ENCODE results near the gene SDE2.
A peak's percentile ranks its signal among the peaks of the same experiment; 100 is the strongest.
"Not testable (repeated sequence)": the region's sequence is repeated elsewhere in the genome, so short reads cannot be mapped to it uniquely, and the experiment has no call there.

Gene SDE2

DNA sequence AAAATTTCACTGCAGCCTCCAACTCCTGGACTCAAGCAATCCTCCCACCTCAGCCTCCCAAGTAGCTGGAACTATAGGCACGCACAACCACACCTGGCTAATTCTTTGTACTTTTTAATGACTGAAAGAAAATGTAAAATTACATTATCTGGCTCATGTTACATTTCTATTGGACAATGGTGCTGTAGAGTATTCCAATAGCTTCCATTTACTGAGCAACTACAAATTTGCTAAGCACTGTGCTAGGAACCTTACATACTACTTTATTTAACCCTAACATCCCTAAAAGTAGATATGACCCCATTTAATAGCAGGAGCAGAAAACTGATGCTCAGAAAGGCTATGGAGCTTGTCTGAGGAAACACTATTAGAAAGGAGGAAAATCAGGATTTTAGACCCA is 19.7 kb downstream of the SDE2 start:
- Histone ChIP-seq H3K27ac (ENCODE audit: low read depth, low read length) (no peak overlapping the region), H3K36me3 (ENCODE audit: control insufficient read depth in 1 of 2, insufficient read depth in 2 of 2, low read length in 2 of 2) (peaks cover 17 to 45% of the 10 kb centered on the region in 2 donors), H3K27me3 (ENCODE audit: control insufficient read depth in 1 of 2, insufficient read depth in 2 of 2, low read length in 2 of 2) (no peaks in the 10 kb centered on the region), H3K9ac (ENCODE audit: low read depth in 1 of 2, low read length in 2 of 2) (no peak overlapping the region), H3K4me1 (ENCODE audit: control insufficient read depth in 1 of 2, insufficient read depth in 2 of 2, low read length in 2 of 2) (peaks cover 8 to 10% of the 10 kb centered on the region in 2 donors), H3K9me3 (ENCODE audit: control insufficient read depth in 1 of 2, low read length in 2 of 2) (no peaks in the 10 kb centered on the region), H3K4me3 (ENCODE audit: low read depth in 1 of 2, low read length in 2 of 2) (no peak overlapping the region)

DNA sequence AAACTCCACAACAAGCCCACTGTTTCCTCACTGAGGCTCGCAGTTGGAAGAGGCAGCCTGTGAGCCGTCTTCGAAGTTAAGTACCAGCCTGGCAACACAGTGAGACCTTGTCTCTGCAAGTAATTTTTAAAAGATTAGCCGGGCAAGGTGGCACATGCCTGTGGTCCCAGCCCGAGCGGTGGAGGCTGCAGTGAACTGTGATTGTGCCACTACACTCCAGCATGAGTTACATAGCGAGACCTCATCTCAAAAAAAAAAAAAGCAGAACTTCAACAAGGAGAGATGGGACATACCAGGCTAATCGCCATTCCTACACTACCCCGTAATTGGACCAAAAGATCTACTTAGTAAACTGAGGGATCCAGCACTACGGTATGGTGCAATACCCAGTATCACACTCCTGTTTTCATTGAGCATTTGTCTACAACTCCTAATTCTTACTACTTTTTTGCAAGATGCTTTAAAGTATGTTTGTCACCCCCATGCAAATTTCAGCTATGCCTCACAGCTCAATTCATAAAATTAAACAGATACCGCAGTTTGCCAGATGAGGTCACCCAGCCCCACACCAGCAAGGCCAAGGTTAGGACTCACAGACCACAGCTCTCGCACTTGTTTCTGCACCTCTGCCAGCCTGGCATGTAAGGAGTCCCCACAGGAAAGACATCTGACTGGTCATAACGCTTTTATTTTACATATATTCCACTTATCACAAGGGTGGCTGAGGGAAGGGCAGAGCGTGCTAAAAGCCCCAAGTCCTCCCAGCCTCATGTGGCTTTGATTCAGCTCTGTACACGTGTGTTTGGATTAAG is 21.0 kb downstream of the SDE2 start:
- Histone ChIP-seq H3K36me3 (ENCODE audit: control insufficient read depth in 1 of 2, insufficient read depth in 2 of 2, low read length in 2 of 2) (peaks cover 14 to 38% of the 10 kb centered on the region in 2 donors), H3K4me3 (ENCODE audit: low read depth in 1 of 2, low read length in 2 of 2) (no peak overlapping the region), H3K4me1 (ENCODE audit: control insufficient read depth in 1 of 2, insufficient read depth in 2 of 2, low read length in 2 of 2) (peaks cover 6 to 8% of the 10 kb centered on the region in 2 donors), H3K9ac (ENCODE audit: low read depth in 1 of 2, low read length in 2 of 2) (no peak overlapping the region), H3K27me3 (ENCODE audit: control insufficient read depth in 1 of 2, insufficient read depth in 2 of 2, low read length in 2 of 2) (no peaks in the 10 kb centered on the region), H3K27ac (ENCODE audit: low read depth, low read length) (no peak overlapping the region), H3K9me3 (ENCODE audit: control insufficient read depth in 1 of 2, low read length in 2 of 2) (no peaks in the 10 kb centered on the region)

- not testable (repeated sequence) for H3K27ac ChIP-seq (ENCODE audit: low read depth, low read length); H3K27me3 ChIP-seq (ENCODE audit: control insufficient read depth in 1 of 2, insufficient read depth in 2 of 2, low read length in 2 of 2); H3K4me3 ChIP-seq (ENCODE audit: low read depth in 1 of 2, low read length in 2 of 2); H3K9me3 ChIP-seq (ENCODE audit: control insufficient read depth in 1 of 2, low read length in 2 of 2); H3K9ac ChIP-seq (ENCODE audit: low read depth in 1 of 2, low read length in 2 of 2); H3K4me1 ChIP-seq (ENCODE audit: control insufficient read depth in 1 of 2, insufficient read depth in 2 of 2, low read length in 2 of 2)
- peaks cover 4 to 20% of the 10 kb centered on the region in 2 donors for H3K36me3 ChIP-seq (ENCODE audit: control insufficient read depth in 1 of 2, insufficient read depth in 2 of 2, low read length in 2 of 2)
These were observed 24.0 kb downstream of the SDE2 start for GRCh38 chr1:225975146-225975545.

GRCh38 chr1:225974454-225974853 is 24.7 kb downstream of the SDE2 start:
- no peaks in the 10 kb centered on the region for H3K9me3 ChIP-seq (ENCODE audit: control insufficient read depth in 1 of 2, low read length in 2 of 2)
- H3K36me3 ChIP-seq (ENCODE audit: control insufficient read depth in 1 of 2, insufficient read depth in 2 of 2, low read length in 2 of 2) = peaks cover 0 to 13% of the 10 kb centered on the region in 2 donors
- H3K27ac ChIP-seq (ENCODE audit: low read depth, low read length) = no peak overlapping the region
- H3K9ac ChIP-seq (ENCODE audit: low read depth in 1 of 2, low read length in 2 of 2) = no peak overlapping the region
- peaks cover 0 to 5% of the 10 kb centered on the region in 2 donors for H3K4me1 ChIP-seq (ENCODE audit: control insufficient read depth in 1 of 2, insufficient read depth in 2 of 2, low read length in 2 of 2)
- no peak overlapping the region for H3K4me3 ChIP-seq (ENCODE audit: low read depth in 1 of 2, low read length in 2 of 2)
- H3K27me3 ChIP-seq (ENCODE audit: control insufficient read depth in 1 of 2, insufficient read depth in 2 of 2, low read length in 2 of 2) = no peaks in the 10 kb centered on the region

- no peaks in the 10 kb centered on the region for H3K27me3 ChIP-seq (ENCODE audit: control insufficient read depth in 1 of 2, insufficient read depth in 2 of 2, low read length in 2 of 2)
These were observed 26.0 kb downstream of the SDE2 start for GRCh38 chr1:225973158-225973557.

DNA sequence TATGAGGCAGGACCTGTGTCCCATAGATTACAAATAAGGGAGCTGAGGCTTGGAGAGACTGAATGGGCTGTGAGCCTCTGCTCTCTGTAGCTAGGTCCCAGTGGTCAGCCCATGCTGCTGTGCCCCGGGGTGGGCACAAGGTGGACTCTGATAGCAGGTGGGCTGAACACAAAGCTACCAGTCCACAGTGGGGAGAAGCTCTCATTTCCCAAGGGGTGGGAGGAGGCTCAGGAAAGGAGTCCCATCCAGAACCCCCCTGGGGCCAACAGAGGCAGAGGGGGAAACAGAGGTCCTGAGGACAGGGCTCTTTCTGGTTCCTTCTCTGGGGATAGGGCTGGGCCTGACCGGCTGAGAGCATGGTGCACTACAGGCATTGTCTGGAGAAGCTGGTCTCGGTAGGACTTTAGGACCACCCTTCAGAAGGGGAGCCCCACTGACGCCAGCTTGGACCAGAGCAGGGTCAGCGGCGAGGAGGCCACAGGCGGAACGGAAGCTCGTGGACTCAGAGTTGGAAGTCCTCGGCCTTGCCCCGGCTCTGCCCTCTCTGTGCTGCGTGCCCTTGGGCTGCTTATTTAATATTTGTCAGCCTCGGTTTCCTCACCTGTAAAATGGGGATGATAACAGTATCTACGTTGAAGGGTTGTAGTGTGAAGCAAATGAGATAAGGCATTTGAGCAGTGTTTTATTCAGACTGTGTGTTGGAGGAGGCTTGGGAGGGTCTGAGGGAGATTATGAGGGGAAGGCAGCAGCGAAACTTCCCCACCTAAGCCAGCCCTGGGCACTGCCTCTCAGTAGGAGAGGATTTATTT is 26.6 kb downstream of the SDE2 start:
- H3K4me1 ChIP-seq (ENCODE audit: control insufficient read depth in 1 of 2, insufficient read depth in 2 of 2, low read length in 2 of 2) = peaks cover 0 to 4% of the 10 kb centered on the region in 2 donors
- no peaks in the 10 kb centered on the region for H3K27me3 ChIP-seq (ENCODE audit: control insufficient read depth in 1 of 2, insufficient read depth in 2 of 2, low read length in 2 of 2)
- no peak overlapping the region for H3K4me3 ChIP-seq (ENCODE audit: low read depth in 1 of 2, low read length in 2 of 2)
- H3K27ac ChIP-seq (ENCODE audit: low read depth, low read length) = no peak overlapping the region
- peaks cover 0 to 1% of the 10 kb centered on the region in 2 donors for H3K36me3 ChIP-seq (ENCODE audit: control insufficient read depth in 1 of 2, insufficient read depth in 2 of 2, low read length in 2 of 2)
- no peaks in the 10 kb centered on the region for H3K9me3 ChIP-seq (ENCODE audit: control insufficient read depth in 1 of 2, low read length in 2 of 2)
- peak overlapping the region in 1 of 2 donors; percentile 32 for H3K9ac ChIP-seq (ENCODE audit: low read depth in 1 of 2, low read length in 2 of 2)

More at GRCh38 chr1:225973158-225973557, 26.0 kb downstream of the SDE2 start:
- H3K27ac ChIP-seq (ENCODE audit: low read depth, low read length) = no peak overlapping the region
- H3K4me3 ChIP-seq (ENCODE audit: low read depth in 1 of 2, low read length in 2 of 2) = no peak overlapping the region
- peaks cover 0 to 7% of the 10 kb centered on the region in 2 donors for H3K36me3 ChIP-seq (ENCODE audit: control insufficient read depth in 1 of 2, insufficient read depth in 2 of 2, low read length in 2 of 2)
- H3K9ac ChIP-seq (ENCODE audit: low read depth in 1 of 2, low read length in 2 of 2) = peak overlapping the region in 1 of 2 donors; percentile 32
- H3K9me3 ChIP-seq (ENCODE audit: control insufficient read depth in 1 of 2, low read length in 2 of 2) = no peaks in the 10 kb centered on the region
- peaks cover 0 to 4% of the 10 kb centered on the region in 2 donors for H3K4me1 ChIP-seq (ENCODE audit: control insufficient read depth in 1 of 2, insufficient read depth in 2 of 2, low read length in 2 of 2)

DNA sequence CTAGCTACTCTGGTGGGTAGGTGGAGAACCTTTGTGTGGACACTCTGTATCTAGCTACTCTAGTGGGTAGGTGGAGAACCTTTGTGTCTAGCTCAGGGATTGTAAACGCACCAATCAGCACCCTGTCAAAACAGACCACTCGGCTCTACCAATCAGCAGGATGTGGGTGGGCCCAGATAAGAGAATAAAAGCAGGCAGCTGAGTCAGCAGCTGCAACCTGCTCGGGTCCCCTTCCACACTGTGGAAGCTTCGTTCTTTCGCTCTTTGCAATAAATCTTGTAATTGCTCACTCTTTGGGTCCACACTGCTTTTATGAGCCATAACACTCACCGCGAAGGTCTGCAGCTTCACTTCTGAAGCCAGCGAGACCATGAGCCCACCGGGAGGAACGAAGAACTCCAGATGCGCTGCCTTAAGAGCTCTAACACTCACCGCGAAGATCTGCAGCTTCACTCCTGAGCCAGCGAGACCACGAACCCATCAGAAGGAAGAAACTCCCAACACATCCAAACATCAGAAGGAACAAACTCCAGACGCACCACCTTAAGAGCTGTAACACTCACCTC is 28.5 kb downstream of the SDE2 start:
- not testable (repeated sequence) for H3K4me3 ChIP-seq (ENCODE audit: low read depth in 1 of 2, low read length in 2 of 2); H3K4me1 ChIP-seq (ENCODE audit: control insufficient read depth in 1 of 2, insufficient read depth in 2 of 2, low read length in 2 of 2); H3K27ac ChIP-seq (ENCODE audit: low read depth, low read length); H3K36me3 ChIP-seq (ENCODE audit: control insufficient read depth in 1 of 2, insufficient read depth in 2 of 2, low read length in 2 of 2); H3K9ac ChIP-seq (ENCODE audit: low read depth in 1 of 2, low read length in 2 of 2); H3K9me3 ChIP-seq (ENCODE audit: control insufficient read depth in 1 of 2, low read length in 2 of 2); H3K27me3 ChIP-seq (ENCODE audit: control insufficient read depth in 1 of 2, insufficient read depth in 2 of 2, low read length in 2 of 2)

DNA sequence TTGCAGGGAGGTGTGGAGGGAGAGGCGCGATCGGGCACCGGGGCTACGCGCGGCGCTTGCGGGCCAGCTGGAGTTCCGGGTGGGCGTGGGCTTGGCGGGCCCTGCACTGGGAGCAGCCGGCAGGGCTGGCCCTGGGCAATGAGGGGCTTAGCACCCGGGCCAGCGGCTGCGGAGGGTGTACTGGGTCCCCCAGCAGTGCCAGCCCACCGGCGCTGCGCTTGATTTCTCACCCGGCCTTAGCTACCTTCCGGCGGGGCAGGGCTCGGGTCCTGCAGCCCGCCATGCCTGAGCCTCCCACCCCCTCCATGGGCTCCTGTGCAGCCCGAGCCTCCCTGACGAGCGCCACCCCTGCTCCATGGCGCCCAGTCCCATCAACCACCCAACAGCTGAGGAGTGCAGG is 29.4 kb downstream of the SDE2 start:
- H3K9ac ChIP-seq (ENCODE audit: low read depth in 1 of 2, low read length in 2 of 2); H3K4me3 ChIP-seq (ENCODE audit: low read depth in 1 of 2, low read length in 2 of 2); H3K27ac ChIP-seq (ENCODE audit: low read depth, low read length); H3K9me3 ChIP-seq (ENCODE audit: control insufficient read depth in 1 of 2, low read length in 2 of 2); H3K4me1 ChIP-seq (ENCODE audit: control insufficient read depth in 1 of 2, insufficient read depth in 2 of 2, low read length in 2 of 2); H3K36me3 ChIP-seq (ENCODE audit: control insufficient read depth in 1 of 2, insufficient read depth in 2 of 2, low read length in 2 of 2); H3K27me3 ChIP-seq (ENCODE audit: control insufficient read depth in 1 of 2, insufficient read depth in 2 of 2, low read length in 2 of 2): not testable (repeated sequence)

- Histone ChIP-seq H3K4me1 (ENCODE audit: control insufficient read depth in 1 of 2, insufficient read depth in 2 of 2, low read length in 2 of 2) (peaks cover 0 to 3% of the 10 kb centered on the region in 2 donors), H3K4me3 (ENCODE audit: low read depth in 1 of 2, low read length in 2 of 2) (no peak overlapping the region), H3K9me3 (ENCODE audit: control insufficient read depth in 1 of 2, low read length in 2 of 2) (no peaks in the 10 kb centered on the region), H3K36me3 (ENCODE audit: control insufficient read depth in 1 of 2, insufficient read depth in 2 of 2, low read length in 2 of 2) (no peaks in the 10 kb centered on the region), H3K27ac (ENCODE audit: low read depth, low read length) (no peak overlapping the region), H3K9ac (ENCODE audit: low read depth in 1 of 2, low read length in 2 of 2) (no peak overlapping the region), H3K27me3 (ENCODE audit: control insufficient read depth in 1 of 2, insufficient read depth in 2 of 2, low read length in 2 of 2) (no peaks in the 10 kb centered on the region)
These were observed 33.9 kb downstream of the SDE2 start for GRCh38 chr1:225965231-225965630.

All from duodenal mucosa (tissue), 2 donors.